Measurements from ENCODE around the gene CD320.

GRCh38 chr19:8329996-8330395, 21.8 kb upstream of the CD320 start:
- TF ChIP-seq, protein P1, sequence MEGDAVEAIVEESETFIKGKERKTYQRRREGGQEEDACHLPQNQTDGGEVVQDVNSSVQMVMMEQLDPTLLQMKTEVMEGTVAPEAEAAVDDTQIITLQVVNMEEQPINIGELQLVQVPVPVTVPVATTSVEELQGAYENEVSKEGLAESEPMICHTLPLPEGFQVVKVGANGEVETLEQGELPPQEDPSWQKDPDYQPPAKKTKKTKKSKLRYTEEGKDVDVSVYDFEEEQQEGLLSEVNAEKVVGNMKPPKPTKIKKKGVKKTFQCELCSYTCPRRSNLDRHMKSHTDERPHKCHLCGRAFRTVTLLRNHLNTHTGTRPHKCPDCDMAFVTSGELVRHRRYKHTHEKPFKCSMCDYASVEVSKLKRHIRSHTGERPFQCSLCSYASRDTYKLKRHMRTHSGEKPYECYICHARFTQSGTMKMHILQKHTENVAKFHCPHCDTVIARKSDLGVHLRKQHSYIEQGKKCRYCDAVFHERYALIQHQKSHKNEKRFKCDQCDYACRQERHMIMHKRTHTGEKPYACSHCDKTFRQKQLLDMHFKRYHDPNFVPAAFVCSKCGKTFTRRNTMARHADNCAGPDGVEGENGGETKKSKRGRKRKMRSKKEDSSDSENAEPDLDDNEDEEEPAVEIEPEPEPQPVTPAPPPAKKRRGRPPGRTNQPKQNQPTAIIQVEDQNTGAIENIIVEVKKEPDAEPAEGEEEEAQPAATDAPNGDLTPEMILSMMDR (IDR thresholded peaks at IDR 0.05), result no peak
- TF ChIP-seq POLR2A (IDR thresholded peaks at IDR 0.05), result no peak
